Caki2 (cell line): Measurements from ENCODE around the gene BDP1. TPM values are rescaled to one million over a fixed set of nuclear protein-coding genes. Genes with fewer than 3 reads are reported as not detected.
"Not testable (repeated sequence)": the region's sequence is repeated elsewhere in the genome, so short reads cannot be mapped to it uniquely, and the experiment has no call there.

Experiments used
- DNase-seq: peaks from one replicate; pipeline ENCODE4 v3.0.0-alpha.2; 2015; ENCODE audit warnings: low read depth
- in situ Hi-C: cut with HindIII; loops from 2 replicates; pipeline ENCODE4 v1.10.0; 2016; ENCODE audit warnings: low sequenced_read_pairs, low pct_unique_long_range_greater_than_20kb, mixed read lengths
- total RNA-seq: library from RNA; depleted of rRNA; stranded (reverse); fragments of >200 nt; shearing (Covaris generic); gene quantifications from 2 replicates; pipeline ENCODE4 v1.2.3, GENCODE V29; 2014; ENCODE audit warnings: low replicate concordance; rRNA removed

The BDP1 gene
- total RNA-seq = 5.6 and 7.4 TPM in 2 replicates

DNA sequence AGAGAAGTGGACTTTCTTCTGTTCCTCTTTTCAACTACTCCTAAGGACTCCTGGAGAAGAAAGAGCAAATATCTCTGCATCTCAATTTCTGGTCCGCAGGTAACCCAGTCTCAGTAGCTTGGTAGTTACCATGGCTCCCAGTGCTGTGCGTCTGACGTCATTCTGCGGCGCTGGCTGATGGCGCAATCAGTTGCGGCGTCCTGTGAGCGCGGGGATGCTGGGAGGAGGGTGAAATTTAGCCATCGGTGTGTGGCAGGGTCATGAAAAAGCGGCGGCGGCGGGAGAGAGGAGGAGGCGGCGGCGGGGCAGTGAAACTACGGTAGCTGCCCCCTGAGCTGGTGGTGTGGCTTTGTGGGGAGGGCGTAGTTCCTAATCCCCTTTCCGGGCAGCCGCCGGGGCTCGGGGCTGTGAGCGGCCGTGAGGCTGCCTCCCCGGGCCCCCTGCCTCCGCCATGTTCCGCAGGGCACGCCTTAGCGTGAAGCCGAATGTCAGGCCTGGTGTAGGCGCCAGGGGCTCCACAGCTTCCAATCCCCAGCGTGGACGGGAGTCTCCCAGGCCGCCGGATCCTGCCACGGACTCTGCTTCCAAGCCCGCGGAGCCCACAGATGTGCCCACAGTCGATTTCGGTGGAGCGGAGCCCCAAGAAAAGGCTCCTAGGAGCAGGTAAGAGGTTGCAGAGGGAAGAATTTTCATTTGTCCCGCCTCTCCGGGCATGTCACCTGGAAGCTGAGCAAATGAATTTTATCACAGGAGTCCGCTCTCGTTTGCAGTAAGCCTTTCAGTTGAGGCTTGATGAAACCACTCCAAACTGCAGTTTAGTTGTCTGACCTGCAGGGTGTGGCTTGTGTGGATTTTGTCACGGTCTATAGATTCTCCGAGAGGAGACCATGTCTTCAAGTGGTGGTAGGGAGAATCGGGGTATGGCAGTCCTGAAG lies at the start of gene BDP1:
Gene BDP1, plus strand, starts transcription at position 225 of the 935 bp plus-strand sequence. Its CDS starts 227 bp downstream, at position 452.
- DNase-seq = peak; percentile 89
- in situ Hi-C loops = no loop called here

DNA sequence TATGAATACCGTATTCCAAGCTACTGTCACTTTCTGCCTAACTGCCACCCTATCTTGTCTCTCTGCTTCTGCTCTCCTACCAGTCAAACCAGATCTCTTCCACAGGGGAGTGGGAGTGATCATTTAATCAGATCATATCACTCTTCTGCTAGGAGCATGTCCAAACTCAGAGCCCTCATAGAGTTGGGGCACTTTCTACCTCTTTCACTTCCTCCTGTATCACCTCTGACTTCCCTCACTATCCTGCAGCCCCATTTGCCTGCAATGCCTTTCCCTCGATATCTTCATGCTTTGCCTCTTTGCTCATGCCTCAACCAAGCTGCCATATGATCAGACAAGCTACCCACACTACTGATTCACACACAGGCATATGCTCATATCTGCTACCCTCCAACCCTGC lies 45.4 kb upstream of the BDP1 start:
- DNase-seq, in situ Hi-C loops: not testable (repeated sequence)

GRCh38 chr5:71415626-71416025 lies 39.8 kb upstream of the BDP1 start:
- in situ Hi-C loops, DNase-seq: not testable (repeated sequence)

GRCh38 chr5:71418026-71418425 lies 37.4 kb upstream of the BDP1 start:
- DNase-seq, in situ Hi-C loops: not testable (repeated sequence)

- DNase-seq, in situ Hi-C loops: not testable (repeated sequence)
Measured at GRCh38 chr5:71421278-71421677, 34.2 kb upstream of the BDP1 start.

GRCh38 chr5:71423896-71424295 lies 31.6 kb upstream of the BDP1 start:
- in situ Hi-C loops, DNase-seq: not testable (repeated sequence)

DNA sequence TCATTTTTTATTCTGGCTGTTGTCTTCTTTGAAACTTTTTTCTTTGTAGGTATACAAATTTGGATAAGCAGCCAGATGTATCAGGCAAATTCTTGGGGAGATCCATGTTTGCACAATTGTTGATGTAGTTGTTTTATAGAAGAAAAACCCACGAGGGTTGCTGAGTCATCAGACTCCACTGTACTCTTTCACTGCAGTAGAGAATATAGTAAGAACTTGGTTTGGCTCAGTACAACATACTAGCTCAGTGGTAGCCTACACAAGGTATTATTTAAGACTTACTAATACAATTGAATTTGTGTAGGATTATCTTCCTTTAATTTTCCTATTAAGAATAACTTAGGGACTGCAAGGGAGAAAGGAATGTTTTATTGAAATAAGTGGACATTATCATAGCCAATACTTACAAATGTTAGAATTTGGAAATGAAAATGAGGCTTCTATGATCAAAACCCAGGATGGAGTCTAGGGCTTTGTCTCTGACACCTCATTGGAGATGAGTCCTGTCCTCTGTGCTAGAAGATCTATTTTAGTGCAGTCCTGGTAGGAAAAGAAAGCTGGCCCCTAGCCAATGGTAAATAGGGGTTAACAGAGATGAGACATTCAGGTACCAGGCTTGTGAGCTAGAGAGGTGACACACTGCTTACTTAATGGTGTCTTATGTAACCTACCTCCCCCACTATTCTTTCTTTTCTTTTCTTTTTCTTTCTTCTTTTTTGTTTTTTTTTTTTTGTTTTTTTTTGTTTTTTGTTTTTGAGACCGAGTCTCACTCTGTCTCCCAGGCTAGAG lies 28.6 kb upstream of the BDP1 start:
- DNase-seq, in situ Hi-C loops: not testable (repeated sequence)

DNA sequence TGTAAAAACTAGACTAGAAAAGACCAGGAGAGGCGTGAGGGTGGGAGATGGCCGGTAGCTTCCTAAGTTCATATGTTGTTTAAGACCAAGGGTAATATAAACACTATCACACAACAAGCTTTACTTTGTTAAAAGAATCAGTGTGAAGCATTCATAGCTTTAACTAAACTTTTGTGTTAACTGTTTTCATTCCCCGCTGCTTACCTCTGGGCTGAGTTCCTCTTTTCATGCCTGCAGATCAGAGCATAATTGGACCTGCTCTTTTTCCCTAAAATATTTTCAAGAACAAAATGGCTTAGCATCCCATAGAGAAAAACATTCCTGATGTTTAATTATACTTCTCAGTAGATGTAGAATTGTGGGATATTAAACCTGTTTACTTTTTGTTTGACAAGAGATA lies 23.0 kb upstream of the BDP1 start:
- DNase-seq, in situ Hi-C loops: not testable (repeated sequence)

DNA sequence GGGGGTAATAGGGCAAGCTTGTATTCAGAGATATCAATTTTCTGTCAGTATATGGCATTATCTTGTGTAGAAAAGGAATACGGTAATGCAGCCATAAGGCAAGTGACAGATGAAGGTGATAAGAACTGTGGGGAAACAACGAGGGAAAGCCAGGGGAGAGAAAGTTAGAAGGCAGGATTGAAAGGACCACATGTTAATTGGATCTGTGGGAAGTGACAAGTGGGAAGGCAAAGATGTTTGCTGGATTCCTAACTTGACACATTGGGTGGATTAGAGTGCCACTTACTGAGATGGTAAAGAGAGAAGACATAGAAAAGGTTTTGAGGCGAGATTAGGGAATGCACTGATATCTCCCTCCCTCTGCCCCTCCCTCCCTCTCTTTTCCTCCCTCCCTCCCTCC lies 20.6 kb upstream of the BDP1 start:
- DNase-seq, in situ Hi-C loops: not testable (repeated sequence)

DNA sequence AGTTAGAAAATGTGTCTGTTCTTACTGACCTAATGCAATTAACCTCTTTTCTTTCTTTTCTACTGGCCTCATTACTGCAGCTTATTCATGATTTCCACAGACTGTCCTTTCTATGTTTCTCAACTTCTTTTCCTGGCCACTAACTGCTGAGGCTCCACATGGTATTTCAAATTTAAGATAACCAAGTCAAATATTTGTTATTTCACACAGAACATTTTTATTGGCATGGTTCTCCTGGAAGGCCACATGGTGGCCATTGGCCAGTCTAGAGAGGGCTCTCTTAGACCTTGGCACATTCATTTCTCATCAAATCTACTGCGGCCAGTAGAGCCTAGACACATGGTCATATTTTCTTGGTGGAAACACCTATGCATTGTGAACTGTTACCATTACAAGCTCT lies 13.9 kb upstream of the BDP1 start:
- DNase-seq, in situ Hi-C loops: not testable (repeated sequence)

DNA sequence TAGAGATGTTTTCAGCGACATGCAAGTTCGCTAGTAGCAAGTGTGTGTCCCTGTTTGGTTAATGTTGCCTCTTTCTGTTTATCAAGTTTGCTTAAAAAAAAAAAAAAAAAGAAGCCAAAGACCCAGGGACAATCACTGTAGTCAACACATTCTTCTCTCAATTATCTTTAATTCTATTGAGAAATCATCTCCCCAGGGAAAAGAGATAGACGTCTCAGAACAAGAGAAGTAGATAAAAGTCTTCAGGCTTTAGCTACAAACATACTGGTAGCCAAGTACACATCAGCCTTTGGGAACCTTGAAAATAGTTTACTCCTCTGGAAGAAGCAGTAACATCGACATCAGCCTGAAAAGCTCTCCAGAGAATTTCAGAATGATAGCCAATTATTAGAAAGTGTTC lies 11.6 kb upstream of the BDP1 start:
- DNase-seq, in situ Hi-C loops: not testable (repeated sequence)

GRCh38 chr5:71445015-71445414 lies 10.4 kb upstream of the BDP1 start:
- in situ Hi-C loops, DNase-seq: not testable (repeated sequence)

- in situ Hi-C loops = not testable (repeated sequence)
- peak; percentile 35 for DNase-seq
Measured at GRCh38 chr5:71445523-71446152, 9.8 kb upstream of the BDP1 start.

- in situ Hi-C loops, DNase-seq: not testable (repeated sequence)
Measured at GRCh38 chr5:71446540-71447216, 8.8 kb upstream of the BDP1 start.

DNA sequence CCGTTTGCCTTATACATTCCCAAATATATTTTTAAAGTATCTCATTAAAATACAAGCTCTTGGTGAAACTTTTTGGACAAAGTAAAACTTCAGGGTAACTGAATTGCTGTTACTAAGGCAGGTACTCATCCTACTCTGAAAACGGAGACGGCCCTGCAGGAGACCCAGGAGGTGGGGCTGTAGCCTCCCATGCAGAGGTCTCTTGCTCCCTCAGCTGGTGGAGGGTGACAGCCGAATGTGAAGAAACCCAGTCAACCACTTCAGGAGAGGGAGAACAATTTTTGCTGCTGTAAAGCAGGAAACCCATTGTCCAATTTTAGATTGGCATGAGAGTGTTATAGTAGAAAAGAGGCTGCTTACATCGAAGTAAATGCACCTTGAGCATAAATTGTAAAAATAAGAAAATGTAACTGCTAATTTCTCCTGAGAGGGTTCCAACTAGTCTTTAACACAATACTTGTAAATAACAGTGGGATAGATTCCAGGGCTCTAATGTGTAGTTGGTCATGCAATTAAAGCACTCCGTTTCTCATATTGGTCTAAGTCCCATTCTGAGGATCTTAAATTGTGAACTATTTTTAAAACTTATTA lies 8.1 kb upstream of the BDP1 start:
- peak; percentile 33 for DNase-seq
- in situ Hi-C loops = not testable (repeated sequence)

GRCh38 chr5:71452876-71453275 lies 2.6 kb upstream of the BDP1 start:
- DNase-seq = no peak
- in situ Hi-C loops = no loop called here

DNA sequence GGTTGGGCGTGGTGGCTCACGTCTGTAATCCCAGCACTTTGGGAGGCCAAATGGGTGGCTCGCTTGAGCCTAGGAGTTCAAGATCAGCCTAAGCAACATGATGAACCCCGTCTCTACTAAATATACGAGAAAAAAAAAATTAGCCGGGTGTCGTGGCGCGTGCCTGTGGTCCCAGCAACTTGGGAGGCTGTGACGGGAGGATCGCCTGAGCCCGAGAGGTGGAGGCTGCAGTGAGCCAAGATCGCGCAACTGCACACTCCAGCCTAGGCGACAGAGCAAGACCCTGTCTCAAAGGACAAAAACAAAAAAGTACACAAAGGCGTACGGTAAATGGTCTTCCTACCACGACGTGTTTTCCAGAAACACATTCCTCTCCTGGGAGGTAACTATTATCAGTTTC lies 538 bp upstream of the BDP1 start:
- in situ Hi-C loops = no loop called here
- no peak for DNase-seq

DNA sequence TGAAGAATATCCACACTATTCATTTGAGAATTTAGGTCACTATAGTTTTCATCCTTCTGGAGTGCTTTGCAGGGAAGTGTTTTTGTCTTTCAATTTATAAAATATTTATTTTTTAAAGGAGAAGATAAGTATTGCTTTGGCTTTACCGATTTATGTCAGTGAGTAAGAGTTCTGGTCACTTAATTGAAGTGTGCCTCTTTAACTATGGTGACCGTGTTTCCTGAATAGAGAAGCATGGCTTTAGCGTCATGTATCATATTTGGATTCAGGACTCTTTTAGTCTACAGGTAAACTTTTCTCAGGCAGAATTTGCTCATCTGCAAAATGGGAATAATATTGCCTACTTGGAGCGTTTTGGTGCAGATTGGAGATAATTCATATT lies 902 bp downstream of the BDP1 start:
- DNase-seq = no peak
- in situ Hi-C loops = no loop called here
